Lung (tissue), 12 donors: ENCODE data around the gene CNOT11. TPM values are rescaled to one million over a fixed set of nuclear protein-coding genes. Genes with fewer than 3 reads are reported as not detected.

Experiments
- ATAC-seq: fragments of 200-7000 bp; cut with Tn5 transposase; one replicate; pipeline ENCODE4 v1.9.1; 2020; ENCODE audit warnings: moderate number of reproducible peaks; ENCODE audit not compliant: insufficient read depth, low FRiP score
- DNase-seq, 3 donors: peaks; one replicate each; pipeline ENCODE4 v3.0.0-alpha.2; 2013 to 2017
- H3K27ac ChIP-seq, 2 donors: one replicate each; pipeline ENCODE4 v1.5.1; 2013; ENCODE audit warnings: mild to moderate bottlenecking in 2 of 2, moderate library complexity in 2 of 2, control low read depth in 1 of 2, inconsistent platforms in 1 of 2, low read depth in 1 of 2, low read length in 1 of 2
- H3K27me3 ChIP-seq, 3 donors: one replicate each; pipeline ENCODE4 v1.5.1; 2013; ENCODE audit warnings: low read length in 2 of 3; ENCODE audit not compliant: control insufficient read depth in 3 of 3, insufficient read depth in 3 of 3
- H3K36me3 ChIP-seq, 4 donors: one replicate each; pipeline ENCODE4 v1.5.1; 2013; ENCODE audit warnings: low read length in 4 of 4, mild to moderate bottlenecking in 1 of 4, moderate library complexity in 1 of 4; ENCODE audit not compliant: control insufficient read depth in 4 of 4, insufficient read depth in 4 of 4
- H3K4me1 ChIP-seq, 5 donors: one replicate each; pipeline ENCODE4 v1.5.1; 2013; ENCODE audit warnings: low read length in 5 of 5, mild to moderate bottlenecking in 2 of 5, moderate library complexity in 1 of 5; ENCODE audit not compliant: control insufficient read depth in 5 of 5, insufficient read depth in 5 of 5
- H3K4me3 ChIP-seq: one replicate; pipeline ENCODE4 v1.5.1; 2013; ENCODE audit warnings: mild to moderate bottlenecking, control low read depth, moderate library complexity
- H3K9ac ChIP-seq, 2 donors: one replicate each; pipeline ENCODE4 v1.5.1; 2013; ENCODE audit warnings: low read length in 2 of 2, control low read depth in 1 of 2; ENCODE audit not compliant: insufficient read depth in 1 of 2
- H3K9me3 ChIP-seq, 4 donors: one replicate each; pipeline ENCODE4 v1.5.1; 2013; ENCODE audit warnings: low read length in 3 of 4, mild to moderate bottlenecking in 1 of 4, moderate library complexity in 1 of 4; ENCODE audit not compliant: control insufficient read depth in 4 of 4, insufficient read depth in 3 of 4
- CTCF ChIP-seq: IDR thresholded peaks from 2 replicates; pipeline ENCODE4 v1.5.1; 2012; ENCODE audit warnings: mild to moderate bottlenecking; ENCODE audit errors: control extremely low read depth, extremely low read depth
- WGBS, 2 donors: extraction: QIAGEN DNeasy Blood & Tissue Kit; methylation state at CpG; one replicate each; pipeline ENCODE4 v1.1.7; 2013; 5-methylcytosine and 5-hydroxymethylcytosine counted together
- polyA plus RNA-seq, 2 donors: library from polyadenylated mRNA; stranded (reverse); fragments of 200-250 nt; gene quantifications; one replicate each; pipeline ENCODE4 v1.2.1, GENCODE V29; 2013
- total RNA-seq, 2 donors: library from RNA; depleted of rRNA in 1 of 2; stranded (reverse); fragments of >200 nt in 1 of 2; gene quantifications; one replicate each; pipeline ENCODE4 v1.2.1, GENCODE V29; 2014 to 2021
- donor health status: control.
- donor health status: control.
- donor health status: Bipolar disorder and iron deficiency.
- donor health status: healthy.
- donor health status: DM: yes; HTN: yes; CAD: no.

Gene CNOT11
- total and polyA plus RNA-seq, 4 donors = 16.4 to 32.5 (median 23.7) TPM

- no peak overlapping the region for H3K9ac ChIP-seq
- peaks cover 24 to 45% (median 30%) of the 10 kb centered on the region in 4 donors for H3K36me3 ChIP-seq
- 87% methylated on average over 3 of the region's 3 CpGs for WGBS, 2 donors
- no peaks in the 10 kb centered on the region for H3K27me3 ChIP-seq
- no peaks in the 10 kb centered on the region for H3K4me1 ChIP-seq
- H3K4me3 ChIP-seq = no peak overlapping the region
- H3K27ac ChIP-seq = no peak overlapping the region
- ATAC-seq = no peak
- no peaks in the 10 kb centered on the region for H3K9me3 ChIP-seq
- no peak for DNase-seq
- no peak for TF ChIP-seq CTCF
Measured at GRCh38 chr2:101282980-101283379, 30.3 kb downstream of the CNOT11 start.

- no peaks in the 10 kb centered on the region for H3K4me1 ChIP-seq
- H3K9me3 ChIP-seq = no peaks in the 10 kb centered on the region
- no peak overlapping the region for H3K4me3 ChIP-seq
- TF ChIP-seq CTCF = no peak
- WGBS, 2 donors = 97% methylated on average over 6 of the region's 6 CpGs
- no peak overlapping the region for H3K27ac ChIP-seq
- ATAC-seq = no peak
- H3K36me3 ChIP-seq = peaks cover 21 to 36% (median 25%) of the 10 kb centered on the region in 4 donors
- H3K9ac ChIP-seq = no peak overlapping the region
- no peaks in the 10 kb centered on the region for H3K27me3 ChIP-seq
- DNase-seq = no peak
Measured at GRCh38 chr2:101286684-101287083, 34.0 kb downstream of the CNOT11 start.

GRCh38 chr2:101287303-101287702 lies 34.6 kb downstream of the CNOT11 start:
- H3K4me1 ChIP-seq = no peaks in the 10 kb centered on the region
- H3K36me3 ChIP-seq = peaks cover 17 to 34% (median 22%) of the 10 kb centered on the region in 4 donors
- no peak for DNase-seq
- 92 to 97% methylated on average over 2 of the region's 2 CpGs for WGBS, 2 donors
- no peaks in the 10 kb centered on the region for H3K9me3 ChIP-seq
- H3K9ac ChIP-seq = no peak overlapping the region
- no peak for ATAC-seq
- no peak for TF ChIP-seq CTCF
- no peak overlapping the region for H3K27ac ChIP-seq
- H3K27me3 ChIP-seq = no peaks in the 10 kb centered on the region
- H3K4me3 ChIP-seq = no peak overlapping the region

GRCh38 chr2:101290711-101291110 lies 38.0 kb downstream of the CNOT11 start:
- no peaks in the 10 kb centered on the region for H3K27me3 ChIP-seq
- H3K4me3 ChIP-seq = no peak overlapping the region
- DNase-seq = no peak
- peaks cover 0 to 25% (median 14%) of the 10 kb centered on the region in 4 donors for H3K36me3 ChIP-seq
- no peak for TF ChIP-seq CTCF
- no peak overlapping the region for H3K9ac ChIP-seq
- H3K9me3 ChIP-seq = no peaks in the 10 kb centered on the region
- H3K27ac ChIP-seq = no peak overlapping the region
- no peak for ATAC-seq
- H3K4me1 ChIP-seq = no peaks in the 10 kb centered on the region
